GM12878 (cell line): ENCODE results near the gene ELP4. TPM values are rescaled to one million over a fixed set of nuclear protein-coding genes. Genes with fewer than 3 reads are reported as not detected.

ENCODE experiments used
- ATAC-seq: fragments of 200-7000 bp; cut with Tn5 transposase; 3 replicates; pipeline ENCODE4 v1.9.1; 2020; ENCODE audit warnings: mild to moderate bottlenecking, moderate library complexity
- BruUV-seq: library from RNA; stranded (reverse); fragments of 400-500 nt; replicated peaks from 2 replicates; lab custom pipeline; 2021; lab: Mats Ljungman, UMichigan
- CTCF ChIA-PET: fragments of 300-600 bp; sonication (Branson Sonifier 250); formaldehyde crosslinking; extraction: SDS; loops from one replicate; lab custom pipeline; 2021; ENCODE audit warnings: inconsistent platforms; lab: Yijun Ruan, JAX
- POLR2A ChIA-PET: fragments of 350-600 bp; formaldehyde crosslinking; extraction: SDS; loops from one replicate; lab custom pipeline; 2021; ENCODE audit warnings: inconsistent platforms; lab: Charles Lee
- RAD21 ChIA-PET: fragments of 300-600 bp; sonication (Branson Sonifier 250); formaldehyde crosslinking; loops from one replicate; lab custom pipeline; 2023; ENCODE audit warnings: antibody characterized with exemption; ENCODE audit not compliant: unreplicated experiment; lab: Charles Lee
- SMC1A ChIA-PET: fragments of 300-600 bp; sonication (Branson Sonifier 250); formaldehyde crosslinking; loops from one replicate; lab custom pipeline; 2023; ENCODE audit not compliant: unreplicated experiment, uncharacterized antibody; lab: Charles Lee
- DNase-seq: peaks from one replicate; pipeline ENCODE4 v3.0.0-alpha.2; 2011; ENCODE audit warnings: low read depth, low spot score
- FAIRE-seq: peaks from 3 replicates; lab custom pipeline; 2011; peaks lifted over from hg19 to GRCh38; lab: Jason Lieb, UNC
- H2AFZ ChIP-seq: 2 replicates; pipeline ENCODE4 v1.6.0; 2011; ENCODE audit warnings: low read depth, low read length, control low read depth; ENCODE audit not compliant: control insufficient read depth
- H3K27ac ChIP-seq: 2 replicates; pipeline ENCODE4 v1.5.1; 2011; ENCODE audit warnings: control low read depth; ENCODE audit not compliant: control insufficient read depth, insufficient read depth
- H3K27me3 ChIP-seq, 2 experiments: replicated peaks in 1 of 2; 2 replicates each; pipeline versions ENCODE4 v1.6.0 to v1.6.1; 2011; ENCODE audit warnings: low read length in 1 of 2; ENCODE audit not compliant: control insufficient read depth in 2 of 2, insufficient read depth in 2 of 2
- H3K36me3 ChIP-seq, 2 experiments: 2 replicates each; pipeline ENCODE4 v1.5.1; 2011; ENCODE audit warnings: low read length in 1 of 2; ENCODE audit not compliant: control insufficient read depth in 2 of 2, insufficient read depth in 2 of 2
- H3K4me1 ChIP-seq: 2 replicates; pipeline ENCODE4 v1.6.1; 2011; ENCODE audit warnings: mild to moderate bottlenecking, low read length, moderate library complexity, mixed read lengths; ENCODE audit not compliant: control insufficient read depth, insufficient read depth
- H3K4me2 ChIP-seq: 2 replicates; pipeline ENCODE4 v1.6.0; 2011; ENCODE audit warnings: control low read depth; ENCODE audit not compliant: control insufficient read depth, insufficient read depth
- H3K4me3 ChIP-seq: fragments of 200-600 bp; sonication (generic); 2 replicates; pipeline ENCODE4 v1.5.1; 2016
- H3K79me2 ChIP-seq: 2 replicates; pipeline ENCODE4 v1.6.0; 2011; ENCODE audit warnings: low read length; ENCODE audit not compliant: control insufficient read depth, insufficient read depth
- H3K9ac ChIP-seq: 2 replicates; pipeline ENCODE4 v1.8.0; 2011; ENCODE audit warnings: low read length, control low read depth, mixed read lengths; ENCODE audit not compliant: control insufficient read depth, insufficient read depth
- H3K9me3 ChIP-seq: replicated peaks from 3 replicates; pipeline ENCODE4 v1.5.1; 2011; ENCODE audit warnings: mild to moderate bottlenecking, low read length; ENCODE audit not compliant: control insufficient read depth, insufficient read depth
- H4K20me1 ChIP-seq: 2 replicates; pipeline ENCODE4 v1.6.0; 2011; ENCODE audit not compliant: control insufficient read depth, insufficient read depth
- ASH2L ChIP-seq: fragments of 300-600, 200-600 bp; sonication (generic); IDR thresholded peaks from 2 replicates; pipeline ENCODE4 v1.6.1; 2017; ENCODE audit warnings: low read depth, mild to moderate bottlenecking, borderline replicate concordance
- ATF2 ChIP-seq: IDR thresholded peaks from 2 replicates; pipeline ENCODE4 v1.6.1; 2012; ENCODE audit warnings: low read length, inconsistent platforms
- ATF7 ChIP-seq: fragments of 450-650 bp; IDR thresholded peaks from 2 replicates; pipeline ENCODE4 v1.6.1; 2016; ENCODE audit warnings: low read depth, mild to moderate bottlenecking
- CREM ChIP-seq: IDR thresholded peaks from 2 replicates; pipeline ENCODE4 v1.6.1; 2014; ENCODE audit warnings: antibody characterized with exemption, low read depth
- GATAD2B ChIP-seq: fragments of 450-650 bp; conservative IDR thresholded peaks from 2 replicates; pipeline ENCODE4 v1.6.1; 2017; ENCODE audit warnings: low read depth, mild to moderate bottlenecking, moderate library complexity
- NBN ChIP-seq: fragments of 450-650 bp; IDR thresholded peaks from 2 replicates; pipeline ENCODE4 v1.6.1; 2016
- PBX3 ChIP-seq: IDR thresholded peaks from 2 replicates; pipeline ENCODE4 v1.6.1; 2011; ENCODE audit warnings: mild to moderate bottlenecking, low read depth, low read length, moderate library complexity; ENCODE audit not compliant: insufficient replicate concordance
- RBBP5 ChIP-seq: fragments of 200-600 bp; sonication (generic); conservative IDR thresholded peaks from 2 replicates; pipeline ENCODE4 v1.6.1; 2016
- RFX5 ChIP-seq: IDR thresholded peaks from 2 replicates; pipeline ENCODE4 v1.6.1; 2011; ENCODE audit warnings: low read depth, low read length, improper control_type of control experiment
- RUNX3 ChIP-seq: IDR thresholded peaks from 2 replicates; pipeline ENCODE4 v1.6.1; 2012; ENCODE audit warnings: low read length, inconsistent platforms
- SIN3A ChIP-seq: IDR thresholded peaks from 2 replicates; pipeline ENCODE4 v1.6.1; 2012; ENCODE audit warnings: low read depth, low read length, improper control_type of control experiment
- SREBF1 ChIP-seq: IDR thresholded peaks from 2 replicates; pipeline ENCODE4 v1.6.1; 2012; ENCODE audit warnings: mild to moderate bottlenecking, low read length
- STAT1 ChIP-seq: fragments of 450-650 bp; conservative IDR thresholded peaks from 2 replicates; pipeline ENCODE4 v1.6.1; 2014; ENCODE audit warnings: antibody characterized with exemption, mild to moderate bottlenecking
- TCF3 ChIP-seq: IDR thresholded peaks from 2 replicates; pipeline ENCODE4 v1.6.1; 2012; ENCODE audit warnings: low read depth, mild to moderate bottlenecking, low read length, borderline replicate concordance; ENCODE audit not compliant: insufficient read depth
- WGBS: methylation state at CpG from one replicate; pipeline ENCODE4 v1.1.6; 2016; ENCODE audit warnings: low lambda C conversion rate; ENCODE audit not compliant: insufficient replicate concordance, insufficient coverage; ENCODE audit errors: missing lambda C conversion rate; 5-methylcytosine and 5-hydroxymethylcytosine counted together
- in situ Hi-C: fragments of 300-500 bp; cut with MboI; formaldehyde crosslinking; loops from 9 replicates; pipeline ENCODE4 v1.14.3; 2018; ENCODE audit warnings: mixed read lengths
- intact Hi-C: fragments of 100-400 bp; cut with micrococcal nuclease; formaldehyde crosslinking; loops from one replicate; pipeline ENCODE4 v1.14.2; 2022; ENCODE audit not compliant: unreplicated experiment
- polyA plus RNA-seq, 11 experiments: library from polyadenylated mRNA; depleted of rRNA in 4 of 11; unstranded in 6 of 11; stranded (reverse) in 5 of 11; fragments of >200 nt; fragmentation: Nextera tagmentation in 4 of 11; fragmentation: Illumina TruSeq in 1 of 11; extraction: Ambion mirVana in 4 of 11; extraction: Trizol in 1 of 11; gene quantifications; 1 replicate in 1 of 11; 2 replicates in 10 of 11; pipeline versions ENCODE4 v1.2.1 to v1.2.3, GENCODE V29; 2011 to 2016; ENCODE audit warnings: inconsistent platforms in 2 of 11, missing spikeins in 2 of 11, low read depth in 1 of 11
- total RNA-seq, 4 experiments: library from RNA; depleted of rRNA in 3 of 4; stranded (reverse); fragments of >200 nt in 3 of 4; fragmentation: Illumina TruSeq in 1 of 4; extraction: Trizol in 1 of 4; gene quantifications; 2 replicates each; pipeline versions ENCODE4 v1.2.1 to v1.2.3, GENCODE V29; 2013 to 2021
- TF ChIP-seq, protein P1 (sequence below): IDR thresholded peaks from 2 replicates; pipeline ENCODE4 v1.6.1; 2012; ENCODE audit warnings: improper control_type of control experiment, low read depth, low read length; ENCODE audit not compliant: insufficient replicate concordance
- TF ChIP-seq, protein P2 (sequence below): IDR thresholded peaks from 2 replicates; pipeline ENCODE4 v1.6.1; 2012; ENCODE audit warnings: low read depth, low read length, improper control_type of control experiment

Gene ELP4
- total and polyA plus RNA-seq, 10 of the 15 experiments (the other 5 are each of a cell fraction or from before 2014, with no cell fraction given) = 17.7 to 36.1 (median 27.0) TPM

DNA sequence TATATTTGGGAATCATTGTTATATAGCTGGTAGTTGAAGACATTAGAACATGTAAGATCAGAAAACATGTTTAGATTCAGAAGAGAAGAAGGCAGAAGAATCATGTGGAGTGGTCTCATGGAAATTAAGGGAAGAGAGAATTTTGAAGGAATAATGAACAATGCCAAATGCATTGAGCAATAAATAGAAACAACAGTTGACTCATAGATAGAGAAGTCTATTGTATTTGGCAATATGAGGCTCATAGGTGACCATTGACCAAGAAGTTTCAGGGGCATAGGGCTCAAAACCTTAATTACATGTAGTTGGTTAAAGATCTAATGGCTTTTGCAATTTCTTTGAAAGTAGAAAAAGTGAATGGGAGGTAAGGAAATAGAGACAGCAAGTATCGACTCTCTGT is 177.7 kb downstream of the ELP4 start:
- no peaks in the 10 kb centered on the region for H3K27me3 ChIP-seq
- WGBS = 94% methylated on average over 1 of the region's 1 CpG
- no TSS peak for BruUV-seq
- DNase-seq (no peak), ATAC-seq (no peak)
- H3K4me3 ChIP-seq = no peak overlapping the region
- H3K36me3 ChIP-seq = no peaks in the 10 kb centered on the region
- intact Hi-C loops (no loop called here), in situ Hi-C loops (no loop called here)
- SMC1A ChIA-PET = no interaction called here
- RAD21 ChIA-PET = no interaction called here
- CTCF ChIA-PET = no interaction called here
- H3K4me1 ChIP-seq = no peaks in the 10 kb centered on the region
- H2AFZ ChIP-seq = no peak overlapping the region
- no peak overlapping the region for H3K27ac ChIP-seq
- no peak for TF ChIP-seq ATF2
- no peak for TF ChIP-seq STAT1
- no peak for TF ChIP-seq ASH2L
- no peak for TF ChIP-seq GATAD2B
- no peak for TF ChIP-seq RFX5
- no peak for TF ChIP-seq NBN
- no peak for TF ChIP-seq RUNX3
- TF ChIP-seq, protein P1, sequence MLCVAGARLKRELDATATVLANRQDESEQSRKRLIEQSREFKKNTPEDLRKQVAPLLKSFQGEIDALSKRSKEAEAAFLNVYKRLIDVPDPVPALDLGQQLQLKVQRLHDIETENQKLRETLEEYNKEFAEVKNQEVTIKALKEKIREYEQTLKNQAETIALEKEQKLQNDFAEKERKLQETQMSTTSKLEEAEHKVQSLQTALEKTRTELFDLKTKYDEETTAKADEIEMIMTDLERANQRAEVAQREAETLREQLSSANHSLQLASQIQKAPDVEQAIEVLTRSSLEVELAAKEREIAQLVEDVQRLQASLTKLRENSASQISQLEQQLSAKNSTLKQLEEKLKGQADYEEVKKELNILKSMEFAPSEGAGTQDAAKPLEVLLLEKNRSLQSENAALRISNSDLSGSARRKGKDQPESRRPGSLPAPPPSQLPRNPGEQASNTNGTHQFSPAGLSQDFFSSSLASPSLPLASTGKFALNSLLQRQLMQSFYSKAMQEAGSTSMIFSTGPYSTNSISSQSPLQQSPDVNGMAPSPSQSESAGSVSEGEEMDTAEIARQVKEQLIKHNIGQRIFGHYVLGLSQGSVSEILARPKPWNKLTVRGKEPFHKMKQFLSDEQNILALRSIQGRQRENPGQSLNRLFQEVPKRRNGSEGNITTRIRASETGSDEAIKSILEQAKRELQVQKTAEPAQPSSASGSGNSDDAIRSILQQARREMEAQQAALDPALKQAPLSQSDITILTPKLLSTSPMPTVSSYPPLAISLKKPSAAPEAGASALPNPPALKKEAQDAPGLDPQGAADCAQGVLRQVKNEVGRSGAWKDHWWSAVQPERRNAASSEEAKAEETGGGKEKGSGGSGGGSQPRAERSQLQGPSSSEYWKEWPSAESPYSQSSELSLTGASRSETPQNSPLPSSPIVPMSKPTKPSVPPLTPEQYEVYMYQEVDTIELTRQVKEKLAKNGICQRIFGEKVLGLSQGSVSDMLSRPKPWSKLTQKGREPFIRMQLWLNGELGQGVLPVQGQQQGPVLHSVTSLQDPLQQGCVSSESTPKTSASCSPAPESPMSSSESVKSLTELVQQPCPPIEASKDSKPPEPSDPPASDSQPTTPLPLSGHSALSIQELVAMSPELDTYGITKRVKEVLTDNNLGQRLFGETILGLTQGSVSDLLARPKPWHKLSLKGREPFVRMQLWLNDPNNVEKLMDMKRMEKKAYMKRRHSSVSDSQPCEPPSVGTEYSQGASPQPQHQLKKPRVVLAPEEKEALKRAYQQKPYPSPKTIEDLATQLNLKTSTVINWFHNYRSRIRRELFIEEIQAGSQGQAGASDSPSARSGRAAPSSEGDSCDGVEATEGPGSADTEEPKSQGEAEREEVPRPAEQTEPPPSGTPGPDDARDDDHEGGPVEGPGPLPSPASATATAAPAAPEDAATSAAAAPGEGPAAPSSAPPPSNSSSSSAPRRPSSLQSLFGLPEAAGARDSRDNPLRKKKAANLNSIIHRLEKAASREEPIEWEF = no peak
- no peak for TF ChIP-seq SIN3A
- no peak for TF ChIP-seq TCF3
- TF ChIP-seq RBBP5 = no peak
- TF ChIP-seq CREM = no peak
- no peak for TF ChIP-seq ATF7
- no peak for TF ChIP-seq PBX3
- TF ChIP-seq SREBF1 = no peak
- TF ChIP-seq, protein P2, sequence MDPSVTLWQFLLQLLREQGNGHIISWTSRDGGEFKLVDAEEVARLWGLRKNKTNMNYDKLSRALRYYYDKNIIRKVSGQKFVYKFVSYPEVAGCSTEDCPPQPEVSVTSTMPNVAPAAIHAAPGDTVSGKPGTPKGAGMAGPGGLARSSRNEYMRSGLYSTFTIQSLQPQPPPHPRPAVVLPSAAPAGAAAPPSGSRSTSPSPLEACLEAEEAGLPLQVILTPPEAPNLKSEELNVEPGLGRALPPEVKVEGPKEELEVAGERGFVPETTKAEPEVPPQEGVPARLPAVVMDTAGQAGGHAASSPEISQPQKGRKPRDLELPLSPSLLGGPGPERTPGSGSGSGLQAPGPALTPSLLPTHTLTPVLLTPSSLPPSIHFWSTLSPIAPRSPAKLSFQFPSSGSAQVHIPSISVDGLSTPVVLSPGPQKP = no peak
- TF ChIP-seq, all 136 proteins: peak for 0
- no peak for FAIRE-seq
- Histone ChIP-seq H3K79me2 (no peaks in the 10 kb centered on the region), H3K4me2 (no peak overlapping the region), H4K20me1 (no peaks in the 10 kb centered on the region), H3K9me3 (no peaks in the 10 kb centered on the region), H3K9ac (no peak overlapping the region)
- POLR2A ChIA-PET = no interaction called here
